22Rv1 (cell line): Measurements from ENCODE around the gene MAGIX.

ENCODE experiments used
- ZFX ChIP-seq: fragments of 450-650 bp; IDR thresholded peaks from 2 replicates; pipeline ENCODE4 v1.6.1; 2017; ENCODE audit warnings: antibody characterized with exemption, borderline replicate concordance
- TF ChIP-seq, protein P1 (sequence below): fragments of 450-650 bp; IDR thresholded peaks from 2 replicates; pipeline ENCODE4 v1.5.1; 2017; ENCODE audit warnings: mild to moderate bottlenecking

GRCh38 chrX:49147936-49148335, 14.6 kb upstream of the MAGIX start:
- TF ChIP-seq, protein P1, sequence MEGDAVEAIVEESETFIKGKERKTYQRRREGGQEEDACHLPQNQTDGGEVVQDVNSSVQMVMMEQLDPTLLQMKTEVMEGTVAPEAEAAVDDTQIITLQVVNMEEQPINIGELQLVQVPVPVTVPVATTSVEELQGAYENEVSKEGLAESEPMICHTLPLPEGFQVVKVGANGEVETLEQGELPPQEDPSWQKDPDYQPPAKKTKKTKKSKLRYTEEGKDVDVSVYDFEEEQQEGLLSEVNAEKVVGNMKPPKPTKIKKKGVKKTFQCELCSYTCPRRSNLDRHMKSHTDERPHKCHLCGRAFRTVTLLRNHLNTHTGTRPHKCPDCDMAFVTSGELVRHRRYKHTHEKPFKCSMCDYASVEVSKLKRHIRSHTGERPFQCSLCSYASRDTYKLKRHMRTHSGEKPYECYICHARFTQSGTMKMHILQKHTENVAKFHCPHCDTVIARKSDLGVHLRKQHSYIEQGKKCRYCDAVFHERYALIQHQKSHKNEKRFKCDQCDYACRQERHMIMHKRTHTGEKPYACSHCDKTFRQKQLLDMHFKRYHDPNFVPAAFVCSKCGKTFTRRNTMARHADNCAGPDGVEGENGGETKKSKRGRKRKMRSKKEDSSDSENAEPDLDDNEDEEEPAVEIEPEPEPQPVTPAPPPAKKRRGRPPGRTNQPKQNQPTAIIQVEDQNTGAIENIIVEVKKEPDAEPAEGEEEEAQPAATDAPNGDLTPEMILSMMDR = no peak
- TF ChIP-seq ZFX = no peak
